HepG2 (cell line): ENCODE data around the gene HTATSF1.

Source experiments
- BCL3 ChIP-seq: sonication (generic); formaldehyde crosslinking; IDR thresholded peaks from 2 replicates; pipeline ENCODE4 v1.5.1; 2020; ENCODE audit warnings: mild to moderate bottlenecking, missing genetic modification reagents, moderate library complexity
- FOXA1 ChIP-seq, 2 experiments: fragments of 450-650 bp in 1 of 2; sonication (generic) in 1 of 2; formaldehyde crosslinking in 1 of 2; IDR thresholded peaks; 2 replicates each; pipeline versions ENCODE4 v1.4.0 to v1.6.1; 2016 to 2020; ENCODE audit warnings: missing genetic modification reagents in 1 of 2
- FOXK1 ChIP-seq: sonication (generic); formaldehyde crosslinking; IDR thresholded peaks from 2 replicates; pipeline ENCODE4 v1.4.0; 2020; ENCODE audit warnings: low read depth, missing genetic modification reagents, borderline replicate concordance
- GMEB1 ChIP-seq: sonication (generic); formaldehyde crosslinking; IDR thresholded peaks from 2 replicates; pipeline ENCODE4 v1.5.1; 2020; ENCODE audit warnings: missing genetic modification reagents, mild to moderate bottlenecking, borderline replicate concordance
- MZF1 ChIP-seq: sonication (generic); formaldehyde crosslinking; IDR thresholded peaks from 2 replicates; pipeline ENCODE4 v1.8.1; 2023; ENCODE audit warnings: mild to moderate bottlenecking, missing genetic modification reagents, borderline replicate concordance
- NAIF1 ChIP-seq: sonication (generic); formaldehyde crosslinking; IDR thresholded peaks from 2 replicates; pipeline ENCODE4 v1.5.0; 2020; ENCODE audit warnings: mild to moderate bottlenecking, missing genetic modification reagents, borderline replicate concordance
- PHF21A ChIP-seq: sonication (generic); formaldehyde crosslinking; IDR thresholded peaks from 2 replicates; pipeline ENCODE4 v1.5.0; 2020; ENCODE audit warnings: mild to moderate bottlenecking, missing genetic modification reagents
- POLR2AphosphoS5 ChIP-seq: IDR thresholded peaks from 2 replicates; pipeline ENCODE4 v1.6.1; 2012; ENCODE audit warnings: low read depth, low read length
- SMC3 ChIP-seq: IDR thresholded peaks from 2 replicates; pipeline ENCODE4 v1.6.1; 2011; ENCODE audit warnings: low read length, improper control_type of control experiment
- ZBTB10 ChIP-seq: sonication (generic); formaldehyde crosslinking; IDR thresholded peaks from 2 replicates; pipeline ENCODE4 v1.4.0; 2020; ENCODE audit warnings: missing genetic modification reagents, borderline replicate concordance
- ZBTB33 ChIP-seq: sonication (generic); formaldehyde crosslinking; IDR thresholded peaks from 2 replicates; pipeline ENCODE4 v1.4.0; 2020; ENCODE audit warnings: missing genetic modification reagents
- ZNF263 ChIP-seq: sonication (generic); formaldehyde crosslinking; IDR thresholded peaks from 2 replicates; pipeline ENCODE4 v1.4.0; 2020; ENCODE audit warnings: missing genetic modification reagents
- ZNF672 ChIP-seq: sonication (generic); formaldehyde crosslinking; IDR thresholded peaks from 2 replicates; pipeline ENCODE4 v1.8.1; 2022; ENCODE audit warnings: missing genetic modification reagents

- no peak for TF ChIP-seq MZF1 (CRISPR knock-in tag)
- TF ChIP-seq PHF21A (CRISPR knock-in tag), result no peak
- TF ChIP-seq POLR2AphosphoS5, result no peak
- no peak for TF ChIP-seq FOXA1 (IDR thresholded peaks at IDR 0.05)
- no peak for TF ChIP-seq FOXA1 (CRISPR knock-in tag; IDR thresholded peaks at IDR 0.05)
- TF ChIP-seq SMC3, result no peak
- TF ChIP-seq ZBTB33, result no peak
- TF ChIP-seq ZNF672 (CRISPR knock-in tag), result no peak
- TF ChIP-seq ZNF263 (CRISPR knock-in tag), result no peak
- TF ChIP-seq BCL3 (CRISPR knock-in tag), result no peak
- TF ChIP-seq GMEB1 (CRISPR knock-in tag), result no peak
- no peak for TF ChIP-seq ZBTB10 (CRISPR knock-in tag)
- no peak for TF ChIP-seq NAIF1 (CRISPR knock-in tag)
- TF ChIP-seq FOXK1 (CRISPR knock-in tag), result no peak
Observed at GRCh38 chrX:136525738-136526606, 28.6 kb downstream of the HTATSF1 start.
